Stimulated activated CD4-positive, alpha-beta T cell treated with anti-CD3 and anti-CD28 coated beads, Interleukin-2, amount 100 ng/mL, for 48 hours (primary cell): ENCODE data around the gene AAGAB.

Experiments
- DNase-seq, 2 donors: peaks; one replicate each; pipeline ENCODE4 v3.0.0-alpha.2; 2020

AAGAB gene

GRCh38 chr15:67207555-67208207, 46.8 kb downstream of the AAGAB start:
- DNase-seq, result no peak

DNA sequence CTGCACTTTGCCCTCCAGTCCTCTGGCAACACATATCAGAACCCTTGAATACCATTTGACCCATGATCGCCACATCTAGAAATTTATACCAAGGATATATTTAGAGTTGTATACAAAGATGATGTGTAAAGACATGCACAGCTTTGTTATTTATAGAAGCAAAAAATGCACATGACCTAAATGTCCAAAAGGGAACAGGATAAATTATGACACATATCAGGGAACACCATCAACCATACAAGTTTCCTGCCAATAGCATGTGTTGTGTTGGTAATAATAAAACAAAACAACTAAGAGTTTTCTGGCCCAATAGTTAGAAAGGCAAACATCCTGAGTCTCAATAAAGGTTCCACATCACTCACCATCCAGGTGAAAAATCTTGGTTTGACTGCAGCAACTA, 51.5 kb downstream of the AAGAB start:
- no peak for DNase-seq

DNA sequence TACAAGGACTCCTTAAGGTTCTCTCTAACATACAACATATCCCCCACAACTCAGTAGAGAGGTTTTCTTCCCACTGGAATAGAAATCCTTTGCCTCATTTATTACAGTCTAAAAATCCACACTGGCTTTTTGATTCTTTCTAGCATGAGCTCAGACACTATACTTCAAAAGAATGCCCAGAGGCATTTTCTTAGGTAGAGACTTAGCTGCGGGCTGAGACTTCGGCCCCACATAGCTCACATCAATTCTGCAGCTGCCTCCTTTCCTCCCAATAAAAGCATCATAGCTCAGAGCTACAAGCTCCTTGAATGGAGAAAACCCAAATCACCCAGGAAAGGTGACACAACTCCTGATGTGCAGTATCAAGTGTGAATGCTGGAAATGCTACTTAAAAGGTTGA, 52.4 kb downstream of the AAGAB start:
- DNase-seq, result no peak

- no peak for DNase-seq
Measured at GRCh38 chr15:67201136-67201535, 53.3 kb downstream of the AAGAB start.

GRCh38 chr15:67199881-67200763, 54.3 kb downstream of the AAGAB start:
- no peak for DNase-seq

- no peak for DNase-seq
Measured at GRCh38 chr15:67199391-67199790, 55.1 kb downstream of the AAGAB start.

- no peak for DNase-seq
Measured at GRCh38 chr15:67198157-67198754, 56.2 kb downstream of the AAGAB start.

GRCh38 chr15:67197364-67197695, 57.1 kb downstream of the AAGAB start:
- no peak for DNase-seq

DNA sequence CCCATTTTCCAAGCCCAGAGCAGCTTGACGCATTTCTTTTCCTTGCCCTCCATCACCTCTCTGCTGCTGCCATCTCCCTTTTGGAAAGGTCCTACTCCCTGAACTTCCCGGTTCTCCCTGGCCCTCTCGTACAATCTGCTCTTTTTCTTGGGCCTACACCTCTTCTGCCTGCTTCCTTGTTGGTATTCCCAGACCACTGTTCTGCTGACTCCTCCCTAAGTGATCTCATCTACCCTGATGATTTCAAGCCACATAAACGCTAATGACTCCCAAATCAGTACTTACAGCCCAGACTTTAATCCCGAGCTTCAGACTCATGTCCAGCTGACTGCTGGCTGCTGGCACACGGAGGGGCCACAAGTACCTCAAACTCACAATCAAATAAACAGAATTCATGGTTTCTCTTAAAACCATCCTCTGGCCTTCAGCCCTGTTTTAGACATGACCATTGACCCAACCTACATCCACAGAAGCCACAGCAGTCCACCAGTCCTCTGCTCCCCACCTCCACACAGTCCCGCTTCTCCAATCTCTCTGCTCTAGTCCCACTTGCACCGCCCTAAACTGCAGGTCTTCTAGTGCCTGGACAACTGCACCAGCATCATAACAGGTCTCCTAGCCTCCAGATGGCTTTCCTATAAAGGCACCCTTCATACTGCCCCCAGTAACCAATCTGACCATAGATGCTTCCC, 57.6 kb downstream of the AAGAB start:
- no peak for DNase-seq

DNA sequence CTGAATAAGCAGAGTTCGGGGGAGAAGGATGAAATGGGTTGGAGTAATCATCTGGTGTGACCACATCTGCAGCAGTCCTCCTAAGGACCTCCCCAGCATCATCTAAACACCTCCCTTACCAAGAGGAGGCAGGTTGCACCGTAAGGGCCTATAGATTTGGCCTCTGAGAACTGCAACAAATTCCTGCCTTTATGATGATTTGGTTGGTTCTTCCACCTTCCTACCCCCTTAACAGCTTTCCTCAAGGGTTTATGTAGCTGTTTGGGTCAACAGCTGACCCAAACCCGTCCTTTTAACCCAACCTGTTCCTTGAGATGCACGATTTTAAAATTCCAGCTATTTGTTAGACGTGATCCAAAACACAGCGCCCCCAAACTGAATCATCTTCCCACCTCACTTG, 58.2 kb downstream of the AAGAB start:
- DNase-seq, result no peak

- no peak for DNase-seq
Measured at GRCh38 chr15:67195305-67195704, 59.2 kb downstream of the AAGAB start.

DNA sequence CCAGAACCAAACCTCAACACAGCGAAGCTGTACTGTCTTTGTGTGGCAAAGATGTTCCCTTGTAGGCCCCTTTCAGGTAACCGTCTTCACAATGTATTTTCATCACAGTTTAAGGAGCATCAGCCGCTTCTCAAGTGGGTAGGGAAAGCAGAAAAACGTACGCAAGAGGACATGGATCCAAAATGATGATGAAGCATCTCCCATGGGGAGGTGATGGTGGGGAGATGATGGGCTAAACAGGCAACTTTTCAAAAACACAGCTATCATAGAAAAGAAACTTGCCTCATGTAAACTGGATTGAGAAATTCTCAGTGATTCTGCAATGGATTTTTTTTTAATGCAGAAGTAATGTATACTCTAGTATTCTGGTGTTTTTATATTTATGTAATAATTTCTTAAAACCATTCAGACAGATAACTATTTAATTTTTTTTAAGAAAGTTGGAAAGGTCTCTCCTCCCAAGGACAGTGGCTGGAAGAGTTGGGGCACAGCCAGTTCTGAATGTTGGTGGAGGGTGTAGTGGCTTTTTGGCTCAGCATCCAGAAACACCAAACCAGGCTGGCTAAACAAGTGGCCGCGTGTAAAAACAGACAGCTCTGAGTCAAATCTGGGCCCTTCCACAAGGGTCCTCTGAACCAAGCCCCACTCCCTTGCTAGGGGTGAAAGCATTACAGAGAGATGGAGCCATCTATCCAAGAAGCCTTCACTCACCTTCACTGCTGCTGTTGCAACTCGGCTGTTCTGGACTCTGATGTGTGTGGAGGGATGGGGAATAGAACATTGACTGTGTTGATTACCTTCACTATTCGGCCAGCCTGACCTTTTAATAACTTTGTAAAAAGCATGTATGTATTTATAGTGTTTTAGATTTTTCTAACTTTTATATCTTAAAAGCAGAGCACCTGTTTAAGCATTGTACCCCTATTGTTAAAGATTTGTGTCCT, 60.0 kb downstream of the AAGAB start:
- no peak for DNase-seq

DNA sequence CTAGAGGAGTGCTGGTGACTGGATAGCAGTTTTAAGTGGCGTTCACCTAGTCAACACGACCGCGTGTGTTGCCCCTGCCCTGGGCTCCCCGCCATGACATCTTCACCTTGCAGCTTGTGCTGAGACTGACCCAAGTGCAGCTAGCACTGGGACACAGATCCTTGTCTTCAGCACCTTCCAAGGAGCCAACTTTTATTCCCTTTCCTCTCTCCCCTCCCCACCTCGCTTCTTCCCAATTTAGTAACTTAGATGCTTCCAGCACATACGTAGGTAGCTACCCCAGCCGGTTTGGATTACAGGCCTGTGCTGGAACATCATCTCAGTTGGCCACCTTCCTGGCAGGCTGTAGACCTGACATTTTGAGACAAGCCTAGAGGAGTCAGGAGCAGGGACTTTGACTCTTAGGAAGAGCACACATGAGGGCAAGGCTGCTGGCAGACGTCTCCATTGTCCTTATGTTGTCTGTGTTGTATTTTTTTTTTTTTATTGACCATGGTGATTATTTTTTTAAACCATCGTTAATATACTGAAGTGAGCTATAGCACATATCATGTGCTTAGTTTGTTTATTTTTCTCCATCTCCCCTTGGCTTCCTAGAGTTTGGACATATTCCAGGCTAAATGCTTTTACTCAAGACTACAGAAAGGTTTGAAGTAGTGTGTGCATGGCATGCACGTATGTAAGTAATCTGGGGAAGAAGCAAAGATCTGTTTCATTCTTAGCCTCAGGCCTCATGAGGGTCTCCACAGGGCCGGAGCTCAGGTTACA, 61.1 kb downstream of the AAGAB start:
- no peak for DNase-seq

DNA sequence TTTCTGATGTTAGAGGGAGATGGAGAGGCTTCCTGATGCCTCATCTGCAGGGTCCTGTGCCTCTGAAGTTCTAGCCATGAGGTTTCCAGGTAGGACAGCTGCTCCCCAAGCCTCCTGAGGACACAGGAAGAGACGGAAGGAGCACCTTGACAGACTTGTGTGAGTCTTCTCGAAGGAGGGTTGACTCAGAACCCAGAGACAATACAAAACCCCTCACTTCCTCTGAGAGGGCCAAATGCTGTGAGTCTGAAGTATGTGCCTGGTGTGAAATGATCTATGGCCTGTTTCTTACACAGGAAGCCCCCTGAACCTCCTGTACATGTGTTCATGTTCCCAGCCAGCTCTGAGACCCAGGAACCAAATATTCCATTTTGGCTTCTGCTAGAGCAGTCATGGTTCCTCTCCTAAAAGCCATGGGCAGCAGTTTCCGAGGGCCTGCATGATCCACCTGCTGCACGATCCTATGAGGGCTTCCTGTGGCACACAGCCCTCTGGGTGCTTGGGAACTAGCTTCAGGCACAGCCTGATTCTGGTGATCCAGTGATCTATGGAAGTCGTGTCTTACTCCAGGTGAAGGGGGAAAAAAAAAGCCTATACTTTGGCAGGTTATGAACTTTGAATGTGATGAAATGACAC, 62.2 kb downstream of the AAGAB start:
- DNase-seq, result no peak

DNA sequence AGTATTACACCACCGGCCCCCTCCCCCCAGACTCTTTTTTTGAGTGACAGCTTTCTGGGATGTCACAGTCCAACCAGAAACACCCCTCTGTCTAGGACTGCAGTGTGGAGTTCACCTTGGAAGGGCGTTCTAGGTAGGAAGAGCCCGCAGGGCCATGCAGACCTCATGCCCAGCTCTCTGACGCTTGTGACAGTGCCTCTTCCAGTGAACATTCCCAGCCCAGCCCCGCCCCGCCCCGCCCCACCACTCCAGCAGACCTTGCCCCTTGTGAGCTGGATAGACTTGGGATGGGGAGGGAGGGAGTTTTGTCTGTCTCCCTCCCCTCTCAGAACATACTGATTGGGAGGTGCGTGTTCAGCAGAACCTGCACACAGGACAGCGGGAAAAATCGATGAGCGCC, 63.6 kb downstream of the AAGAB start:
- no peak for DNase-seq

DNA sequence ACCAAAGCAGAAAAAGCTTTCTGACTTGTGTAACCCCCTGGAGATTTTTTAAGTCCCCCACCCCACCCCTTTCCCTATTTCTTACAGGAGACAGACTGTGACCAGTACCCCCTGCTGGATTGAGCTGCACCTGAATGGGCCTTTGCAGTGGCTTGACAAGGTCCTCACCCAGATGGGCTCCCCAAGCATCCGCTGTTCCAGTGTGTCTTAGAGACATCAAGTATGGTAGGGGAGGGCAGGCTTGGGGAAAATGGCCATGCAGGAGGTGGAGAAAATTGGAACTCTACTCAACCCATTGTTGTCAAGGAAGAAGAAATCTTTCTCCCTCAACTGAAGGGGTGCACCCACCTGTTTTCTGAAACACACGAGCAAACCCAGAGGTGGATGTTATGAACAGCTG, 64.1 kb downstream of the AAGAB start:
- no peak for DNase-seq

- DNase-seq, result no peak
Measured at GRCh38 chr15:67189326-67190051, 65.0 kb downstream of the AAGAB start.

GRCh38 chr15:67188551-67189218, 65.8 kb downstream of the AAGAB start:
- no peak for DNase-seq

GRCh38 chr15:67187351-67187854, 67.1 kb downstream of the AAGAB start:
- DNase-seq, result no peak

DNA sequence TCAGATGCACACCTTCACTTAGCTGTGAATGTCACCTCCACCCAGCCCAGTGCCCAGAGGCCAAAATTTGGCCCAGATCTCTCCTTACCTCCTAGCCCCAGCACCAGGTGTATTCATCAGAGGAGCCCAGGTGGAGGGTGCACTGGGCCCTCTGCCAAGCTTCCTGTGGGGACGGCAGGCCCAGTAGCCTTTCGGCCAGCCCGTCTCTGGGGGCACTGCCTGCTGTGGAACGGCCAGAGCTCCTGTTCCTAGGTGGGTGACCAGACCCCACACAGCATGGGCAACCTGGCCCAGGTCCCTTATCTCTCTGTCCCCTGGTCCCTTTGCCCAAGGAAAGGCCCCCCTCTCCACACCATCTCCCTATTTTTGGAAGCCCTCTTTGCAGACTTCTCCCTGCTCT, 67.8 kb downstream of the AAGAB start:
- no peak for DNase-seq
